ENCODE data around the gene BICDL1. TPM values are rescaled to one million over a fixed set of nuclear protein-coding genes. Genes with fewer than 3 reads are reported as not detected.
A peak's percentile ranks its signal among the peaks of the same experiment; 100 is the strongest.

BICDL1 gene
- total RNA-seq, 3 donors from 2014 or later = 6.7 to 10.6 (median 6.8) TPM

GRCh38 chr12:120079411-120080400 is 90.7 kb downstream of the BICDL1 start:
- Histone ChIP-seq H3K4me3 (no peak overlapping the region), H3K4me1 (ENCODE audit: low read depth) (no peaks in the 10 kb centered on the region), H3K9me3 (no peaks in the 10 kb centered on the region), H3K36me3 (ENCODE audit: low read depth) (no peaks in the 10 kb centered on the region)
- DNase-seq (peak in 1 of 3 donors; percentile 30), ATAC-seq (peak; percentile 88)
- intact Hi-C loops (cut with DNase I, micrococcal nuclease) = no loop called here
- TF ChIP-seq, protein P1, sequence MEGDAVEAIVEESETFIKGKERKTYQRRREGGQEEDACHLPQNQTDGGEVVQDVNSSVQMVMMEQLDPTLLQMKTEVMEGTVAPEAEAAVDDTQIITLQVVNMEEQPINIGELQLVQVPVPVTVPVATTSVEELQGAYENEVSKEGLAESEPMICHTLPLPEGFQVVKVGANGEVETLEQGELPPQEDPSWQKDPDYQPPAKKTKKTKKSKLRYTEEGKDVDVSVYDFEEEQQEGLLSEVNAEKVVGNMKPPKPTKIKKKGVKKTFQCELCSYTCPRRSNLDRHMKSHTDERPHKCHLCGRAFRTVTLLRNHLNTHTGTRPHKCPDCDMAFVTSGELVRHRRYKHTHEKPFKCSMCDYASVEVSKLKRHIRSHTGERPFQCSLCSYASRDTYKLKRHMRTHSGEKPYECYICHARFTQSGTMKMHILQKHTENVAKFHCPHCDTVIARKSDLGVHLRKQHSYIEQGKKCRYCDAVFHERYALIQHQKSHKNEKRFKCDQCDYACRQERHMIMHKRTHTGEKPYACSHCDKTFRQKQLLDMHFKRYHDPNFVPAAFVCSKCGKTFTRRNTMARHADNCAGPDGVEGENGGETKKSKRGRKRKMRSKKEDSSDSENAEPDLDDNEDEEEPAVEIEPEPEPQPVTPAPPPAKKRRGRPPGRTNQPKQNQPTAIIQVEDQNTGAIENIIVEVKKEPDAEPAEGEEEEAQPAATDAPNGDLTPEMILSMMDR (IDR thresholded peaks at IDR 0.05) = no peak

DNA sequence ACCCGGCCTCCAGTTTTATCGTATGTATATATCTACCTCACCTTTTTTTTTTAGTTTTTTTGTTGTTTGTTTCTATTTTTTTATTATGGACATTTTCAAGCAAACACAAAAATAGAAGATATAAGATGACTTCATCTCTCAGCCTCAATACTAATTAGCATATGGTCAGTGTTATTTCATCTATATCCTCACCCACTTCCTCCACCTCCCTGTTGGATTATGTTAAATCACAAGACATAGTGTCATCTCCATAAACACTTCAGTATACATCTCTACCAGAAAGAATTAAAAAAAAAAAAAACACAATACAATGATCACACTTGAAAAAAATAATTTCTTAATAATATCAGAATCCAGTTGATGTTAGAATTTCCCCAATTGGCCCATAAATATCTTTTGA is 92.6 kb downstream of the BICDL1 start:
- intact Hi-C loops (cut with DNase I, micrococcal nuclease) = no loop called here
- TF ChIP-seq, protein P1 (IDR thresholded peaks at IDR 0.05) = no peak
- DNase-seq (no peak), ATAC-seq (no peak)
- H3K9me3 ChIP-seq = no peaks in the 10 kb centered on the region
- H3K36me3 ChIP-seq (ENCODE audit: low read depth) = no peaks in the 10 kb centered on the region
- no peak overlapping the region for H3K4me3 ChIP-seq
- no peaks in the 10 kb centered on the region for H3K4me1 ChIP-seq (ENCODE audit: low read depth)

GRCh38 chr12:120085920-120086645 is 97.0 kb downstream of the BICDL1 start:
- TF ChIP-seq, protein P1 (IDR thresholded peaks at IDR 0.05) = no peak
- no peak for ATAC-seq
- no peak overlapping the region for H3K4me3 ChIP-seq
- peaks cover 7% of the 10 kb centered on the region for H3K4me1 ChIP-seq (ENCODE audit: low read depth)
- no peaks in the 10 kb centered on the region for H3K36me3 ChIP-seq (ENCODE audit: low read depth)
- no peak for DNase-seq
- intact Hi-C loops (cut with DNase I, micrococcal nuclease) = no loop called here
- H3K9me3 ChIP-seq = no peaks in the 10 kb centered on the region

DNA sequence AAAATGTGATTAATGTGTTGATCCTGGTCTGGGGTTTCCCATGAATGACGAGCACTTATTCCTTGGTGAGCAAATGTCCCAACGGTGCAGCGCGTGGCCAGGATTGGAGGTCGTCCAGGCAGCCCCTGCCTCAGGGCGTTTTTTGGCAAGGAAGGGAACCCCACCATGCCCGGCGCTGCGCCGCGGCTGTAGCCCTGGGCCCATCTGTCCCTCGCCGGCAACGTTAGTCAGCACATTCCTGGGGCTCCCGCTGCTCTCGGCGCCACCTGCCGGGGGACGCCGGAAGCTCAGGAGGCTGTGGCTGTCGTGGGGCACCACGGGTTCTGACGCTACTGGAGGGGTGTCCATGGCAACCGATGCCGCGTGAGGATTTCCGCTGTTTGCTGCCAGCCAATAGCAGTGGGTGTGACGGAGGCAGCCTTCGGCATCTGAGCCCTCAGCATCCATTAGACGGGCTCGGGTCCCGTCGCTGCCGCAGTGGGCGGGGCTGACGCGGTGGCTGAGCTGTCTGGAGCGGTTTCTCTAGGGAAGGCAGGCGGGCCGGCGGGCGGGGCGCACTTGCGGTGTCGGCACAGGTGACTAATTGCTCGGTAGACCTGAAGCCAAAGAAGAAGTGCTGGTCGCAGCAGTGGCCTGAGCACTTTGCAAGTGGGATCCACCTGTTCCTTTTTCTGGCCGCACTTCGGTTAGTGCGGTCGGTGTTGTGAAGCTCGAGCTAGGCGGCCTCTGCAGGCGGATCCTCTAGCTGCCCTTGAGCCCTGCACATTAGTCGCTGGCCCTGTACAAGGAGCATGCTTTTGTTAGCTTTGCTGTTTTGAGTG is 98.0 kb downstream of the BICDL1 start:
- intact Hi-C loops (cut with DNase I, micrococcal nuclease) = no loop called here
- ATAC-seq = peak; percentile 98
- Histone ChIP-seq H3K9me3 (no peaks in the 10 kb centered on the region), H3K4me1 (ENCODE audit: low read depth) (peaks cover 7% of the 10 kb centered on the region), H3K36me3 (ENCODE audit: low read depth) (no peaks in the 10 kb centered on the region), H3K4me3 (no peak overlapping the region)
- TF ChIP-seq, protein P1 (IDR thresholded peaks at IDR 0.05) = peak; percentile 99
- DNase-seq = peak; percentile 99

DNA sequence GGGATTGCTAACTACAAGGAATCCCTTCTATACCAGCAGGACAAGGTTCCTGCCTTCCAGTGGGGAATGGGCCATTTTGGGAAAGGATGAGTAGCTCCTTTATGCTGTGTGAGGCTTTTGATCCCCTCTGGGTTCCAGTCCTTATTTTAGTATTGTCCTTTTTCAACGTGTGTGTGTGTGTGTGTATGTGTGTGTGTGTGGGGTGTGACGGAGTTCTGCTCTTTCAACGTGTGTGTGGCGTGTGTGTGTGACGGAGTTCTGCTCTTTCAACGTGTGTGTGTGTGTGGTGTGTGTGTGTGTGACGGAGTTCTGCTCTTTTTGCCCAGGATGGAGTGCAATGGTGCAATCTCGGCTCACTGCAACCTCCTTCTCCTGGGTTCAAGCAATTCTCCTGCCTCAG is 100.1 kb downstream of the BICDL1 start:
- peaks cover 7% of the 10 kb centered on the region for H3K4me1 ChIP-seq (ENCODE audit: low read depth)
- H3K36me3 ChIP-seq (ENCODE audit: low read depth) = no peaks in the 10 kb centered on the region
- DNase-seq (no peak), ATAC-seq (no peak)
- no peak overlapping the region for H3K4me3 ChIP-seq
- TF ChIP-seq, protein P1 (IDR thresholded peaks at IDR 0.05) = no peak
- intact Hi-C loops (cut with DNase I, micrococcal nuclease) = no loop called here
- no peaks in the 10 kb centered on the region for H3K9me3 ChIP-seq

Data from mucosa of descending colon (tissue), 3 donors.